Activated T-helper 1 cell treated with Interleukin-2 at 50 U/mL for 16 hours (primary cell): ENCODE measurements around the gene RRP1B.

ENCODE experiments used
- DNase-seq: peaks from one replicate; pipeline ENCODE4 v3.0.0-alpha.2; 2020; ENCODE audit warnings: low read depth

RRP1B gene

GRCh38 chr21:43721206-43721605, 61.8 kb downstream of the RRP1B start:
- DNase-seq = no peak

GRCh38 chr21:43721939-43722338, 62.6 kb downstream of the RRP1B start:
- DNase-seq = no peak

DNA sequence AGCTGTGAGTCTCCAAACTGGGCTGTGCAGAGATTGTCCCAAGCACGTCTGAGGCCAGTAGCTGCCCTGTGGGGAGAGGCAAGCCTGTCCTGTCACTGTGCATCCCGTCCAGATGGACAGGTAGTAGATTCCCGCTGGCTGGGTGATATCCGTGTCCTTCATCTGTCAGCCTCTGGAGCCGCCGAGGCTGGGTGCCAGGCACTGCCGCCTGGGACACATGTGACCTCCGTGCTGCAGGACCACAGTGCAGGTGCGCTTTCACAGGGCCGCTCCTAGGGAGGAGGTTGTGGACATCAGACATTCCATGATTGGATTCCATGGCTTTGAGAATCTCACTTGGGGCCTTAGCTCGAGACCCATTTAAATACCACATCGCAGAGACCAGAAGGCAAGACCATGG, 64.3 kb downstream of the RRP1B start:
- no peak for DNase-seq

- no peak for DNase-seq
These were observed 67.5 kb downstream of the RRP1B start for GRCh38 chr21:43726686-43727518.

GRCh38 chr21:43727519-43728153, 68.3 kb downstream of the RRP1B start:
- no peak for DNase-seq

DNA sequence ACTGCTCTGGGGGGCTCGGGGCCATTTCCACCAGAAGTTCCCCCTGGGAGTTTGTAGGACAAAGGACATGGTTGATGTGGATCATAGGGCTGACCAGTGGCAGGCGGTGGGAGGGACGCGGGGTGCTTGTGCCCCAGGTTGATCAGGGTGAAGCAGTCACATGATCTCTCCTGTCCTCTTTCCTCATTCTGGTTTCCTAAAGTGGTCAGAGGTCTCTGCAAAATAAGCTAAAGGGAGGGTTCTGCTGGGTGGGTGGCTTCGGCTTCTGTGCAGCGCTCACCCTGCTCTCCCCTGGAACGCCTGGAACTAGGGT, 68.8 kb downstream of the RRP1B start:
- DNase-seq = no peak

- peak; percentile 69 for DNase-seq
These were observed 69.4 kb downstream of the RRP1B start for GRCh38 chr21:43728467-43729390.

DNA sequence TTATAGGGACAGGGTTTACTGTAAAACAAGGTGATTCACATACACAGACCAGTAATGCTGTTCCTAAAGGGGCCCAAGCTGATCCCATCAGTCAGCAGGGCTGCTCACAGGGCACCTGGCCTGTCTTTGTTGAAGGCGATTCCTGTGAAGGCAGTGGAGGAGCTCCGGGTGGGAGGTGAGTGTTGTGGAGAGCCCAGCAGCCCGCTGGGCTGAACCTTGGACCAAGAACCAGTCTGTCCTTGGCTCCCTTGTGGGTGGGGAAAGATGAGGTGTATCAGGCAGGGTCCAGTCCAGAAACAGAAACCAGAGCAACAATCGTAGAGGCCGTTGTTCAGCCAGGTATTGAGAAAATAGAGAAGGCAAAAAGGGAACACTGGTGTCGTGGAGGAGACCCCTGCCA, 72.1 kb downstream of the RRP1B start:
- DNase-seq = no peak

DNA sequence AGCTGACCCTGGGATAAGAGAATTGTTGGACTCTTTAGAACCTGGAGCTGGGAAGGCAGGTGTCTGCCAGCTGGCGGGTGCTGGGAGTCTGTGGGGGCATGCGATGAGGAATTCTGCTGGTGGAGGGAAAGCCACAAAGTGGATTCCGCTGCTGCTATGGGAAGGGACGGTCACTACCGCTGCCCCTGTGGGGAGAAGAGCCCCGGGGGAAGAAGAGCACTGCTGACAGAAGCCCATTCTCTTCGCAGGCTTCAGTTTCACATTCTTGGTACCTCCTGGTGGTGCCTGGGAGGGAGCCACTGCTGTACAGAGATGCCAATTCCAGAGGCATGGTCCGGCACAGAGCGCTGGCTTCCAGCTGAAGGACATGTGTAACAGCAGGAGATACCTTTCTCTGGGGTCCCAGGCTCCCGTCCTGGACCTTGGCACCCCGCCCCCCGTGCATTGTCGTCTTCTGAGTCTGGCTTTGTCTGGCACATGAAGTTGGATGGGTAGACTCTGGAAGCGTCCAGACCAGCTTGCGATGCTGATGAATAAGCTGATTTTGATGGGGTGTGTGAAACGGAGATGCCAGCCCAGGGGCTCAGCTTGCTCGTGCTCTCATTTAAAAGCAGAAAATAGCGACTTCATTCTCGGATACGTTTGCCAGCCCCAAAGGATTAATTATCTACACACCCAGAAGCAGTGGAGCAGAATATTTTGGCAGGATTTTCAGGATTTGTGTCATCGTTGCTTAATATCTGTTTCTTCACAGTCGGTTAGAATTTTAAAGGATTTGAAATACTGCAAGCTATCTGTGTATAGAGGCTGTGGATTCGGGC, 72.7 kb downstream of the RRP1B start:
- DNase-seq = no peak

DNA sequence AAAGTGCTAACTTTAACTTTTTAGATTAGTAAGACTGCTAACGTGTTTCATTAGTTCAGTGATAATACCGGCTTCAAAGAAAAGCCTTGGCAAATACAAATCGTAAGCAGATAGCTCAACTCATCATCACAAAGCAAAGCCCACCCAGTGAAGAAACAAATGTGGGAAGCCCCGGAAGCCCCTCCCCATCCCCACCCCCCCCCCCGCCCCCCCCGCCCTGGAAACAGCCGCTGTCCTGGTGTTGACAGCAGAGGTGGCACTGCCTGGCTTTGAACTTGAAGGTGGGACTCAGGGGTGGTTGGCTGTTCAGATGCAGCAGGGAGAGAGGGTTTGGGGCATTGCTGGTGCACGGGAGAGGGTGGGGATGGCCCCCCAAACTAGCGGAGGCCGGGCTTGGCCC, 73.7 kb downstream of the RRP1B start:
- DNase-seq = no peak

DNA sequence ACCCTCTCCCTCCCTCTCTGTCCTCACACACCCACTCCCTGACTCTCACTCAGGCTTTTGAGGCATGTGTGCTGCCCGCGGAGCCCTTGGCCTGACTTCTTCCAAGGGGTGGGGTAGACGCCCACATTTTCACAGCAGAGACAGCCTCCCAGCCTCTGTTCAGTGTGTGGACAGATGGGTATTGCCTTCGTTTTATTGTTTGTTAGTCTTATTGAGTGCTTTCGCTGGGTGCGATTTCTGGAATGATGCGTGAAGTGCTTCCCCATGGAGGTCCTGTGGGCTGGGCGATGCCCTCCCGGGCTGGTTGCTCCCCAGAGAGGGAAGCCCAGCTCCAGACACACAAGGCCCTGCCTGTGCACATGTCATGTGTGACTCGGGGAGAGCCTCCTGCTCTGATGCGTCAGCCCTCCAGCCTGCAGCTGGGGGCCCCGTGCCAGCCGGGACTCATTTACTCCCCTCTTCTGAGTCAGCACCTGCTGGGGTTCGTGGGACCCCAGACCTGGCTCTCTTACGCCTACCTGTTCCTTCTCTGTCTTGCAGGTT, 74.2 kb downstream of the RRP1B start:
- DNase-seq = no peak

DNA sequence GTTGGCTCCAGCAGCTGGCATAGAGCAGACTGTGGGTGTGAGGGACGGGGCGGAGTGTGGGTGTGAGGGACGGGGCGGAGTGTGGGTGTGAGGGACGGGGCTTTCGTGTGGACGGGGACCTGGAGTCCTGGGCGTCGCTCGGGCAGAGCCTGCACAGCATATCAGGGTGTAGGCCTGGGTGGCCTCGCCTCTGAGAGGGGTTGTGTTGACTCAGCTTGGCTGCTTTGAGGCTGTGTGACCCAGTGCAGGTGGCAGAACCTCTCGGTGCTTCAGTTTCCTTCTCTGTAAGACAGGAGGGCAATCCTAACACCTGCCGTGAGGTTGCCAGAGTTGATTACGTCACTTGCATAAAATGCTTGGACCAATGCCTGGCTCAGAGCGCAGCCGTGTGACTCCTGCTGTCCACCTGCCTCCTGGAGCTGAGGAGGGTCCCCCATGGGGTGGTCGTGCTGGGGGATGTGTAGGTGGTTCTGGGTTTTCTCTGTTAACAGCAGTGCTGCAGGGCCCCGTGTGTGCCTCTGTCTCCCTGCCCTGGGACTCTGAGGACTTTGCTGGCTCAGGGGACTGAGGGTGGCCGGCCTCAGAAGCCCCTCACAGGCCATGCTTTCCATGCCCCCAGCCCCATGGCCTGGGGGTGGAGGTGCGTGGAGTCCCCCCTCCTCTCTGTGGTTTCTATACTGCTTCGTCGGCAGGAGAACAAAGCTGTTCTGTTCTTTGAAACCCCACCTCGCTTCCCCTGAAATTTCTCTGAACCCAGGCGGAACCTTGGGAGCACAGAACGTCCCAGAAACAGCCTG, 75.0 kb downstream of the RRP1B start:
- no peak for DNase-seq

GRCh38 chr21:43734928-43735229, 75.5 kb downstream of the RRP1B start:
- DNase-seq = no peak

DNA sequence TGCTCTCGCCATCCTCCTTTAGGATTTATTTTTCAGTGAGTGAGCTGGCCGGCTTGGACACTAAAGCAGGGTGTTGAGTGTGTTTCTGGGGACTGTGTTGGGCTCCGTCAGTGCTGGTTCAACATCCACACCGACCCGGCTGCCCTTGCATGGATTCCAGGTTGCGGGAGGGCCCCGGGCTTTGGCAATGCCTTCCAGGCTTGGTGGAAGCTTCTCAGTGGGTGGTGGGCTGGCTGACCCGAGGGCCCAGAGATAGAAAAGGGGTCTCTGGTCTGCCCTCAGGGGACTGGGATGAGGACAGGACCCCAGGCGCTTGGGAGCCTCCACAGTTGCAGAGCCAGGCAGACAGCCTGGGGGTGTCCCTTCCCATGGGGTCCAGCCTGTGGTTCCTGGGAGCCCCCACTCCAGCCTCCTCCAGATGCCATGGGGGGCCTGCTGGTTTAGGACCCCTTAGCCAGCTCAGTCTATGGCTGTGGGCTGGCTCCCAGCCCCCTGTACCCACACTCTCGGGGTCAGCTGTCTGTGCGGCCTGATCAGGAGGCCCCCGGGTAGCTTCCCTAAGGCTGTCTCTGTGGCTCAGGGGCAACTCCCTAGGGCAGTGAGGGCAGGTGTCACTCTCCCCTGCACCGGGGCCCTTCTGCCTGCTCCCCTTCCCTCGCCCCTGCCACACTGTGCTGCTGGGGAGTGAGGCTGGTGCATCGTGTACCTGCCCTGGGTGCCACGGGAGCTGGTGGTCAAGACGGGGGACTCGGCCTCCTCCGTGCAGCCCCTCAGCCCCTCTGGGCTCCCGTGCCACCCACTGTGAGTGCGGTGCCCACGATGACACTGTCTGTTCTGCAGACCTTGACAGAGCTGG, 76.1 kb downstream of the RRP1B start:
- no peak for DNase-seq

GRCh38 chr21:43736224-43736883, 77.0 kb downstream of the RRP1B start:
- DNase-seq = no peak

DNA sequence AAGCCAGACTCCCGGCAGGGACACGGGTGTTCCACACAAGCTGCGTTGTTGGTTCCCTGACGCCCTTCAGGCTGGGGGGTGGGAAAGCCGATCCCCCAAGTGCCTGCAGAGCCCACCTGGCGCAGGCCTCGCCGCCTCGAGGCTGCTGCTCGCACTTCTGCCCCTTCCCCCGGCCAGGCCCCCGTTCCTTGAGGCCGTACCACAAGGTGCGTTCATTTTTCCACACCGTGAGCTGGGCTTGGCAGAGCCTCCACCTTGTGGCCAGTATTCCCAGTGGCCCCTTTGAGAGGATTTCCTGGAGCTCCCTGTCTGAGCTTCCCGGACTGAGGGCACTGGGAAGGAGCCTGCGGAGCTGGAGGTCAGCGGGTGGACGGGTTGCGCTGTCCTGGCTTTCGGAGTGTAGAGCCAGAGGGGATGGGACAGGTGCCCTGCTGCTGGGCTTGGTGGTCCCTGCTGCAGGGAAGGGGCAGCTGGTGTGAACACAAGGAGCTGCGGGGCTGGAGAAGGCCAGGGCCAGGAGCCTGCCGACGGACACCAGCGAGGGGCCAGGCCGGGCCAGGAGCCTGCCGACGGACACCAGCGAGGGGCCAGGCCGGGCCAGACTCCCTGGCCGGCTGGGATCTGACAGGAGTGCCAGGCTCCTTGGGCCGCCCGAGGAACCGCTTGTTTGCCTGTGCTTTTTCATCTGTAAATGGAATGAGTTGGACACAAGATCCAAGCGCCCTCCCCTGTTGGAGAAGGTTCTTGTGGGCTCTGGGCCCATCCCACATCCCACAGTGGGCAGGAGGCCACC, 78.0 kb downstream of the RRP1B start:
- DNase-seq = no peak

- no peak for DNase-seq
These were observed 80.5 kb downstream of the RRP1B start for GRCh38 chr21:43739621-43740435.
